Activated CD4-positive, alpha-beta memory T cell treated with anti-CD3 and anti-CD28 coated beads for 36 hours (primary cell): ENCODE measurements around the gene RPS24. TPM values are rescaled to one million over a fixed set of nuclear protein-coding genes. Genes with fewer than 3 reads are reported as not detected.
"Not testable (repeated sequence)": the region's sequence is repeated elsewhere in the genome, so short reads cannot be mapped to it uniquely, and the experiment has no call there.

ENCODE experiments used
- CTCF ChIA-PET: fragments of 350-600 bp; sonication (Branson Sonifier 250); formaldehyde crosslinking; loops from one replicate; lab custom pipeline; 2021; ENCODE audit warnings: antibody characterized with exemption, inconsistent platforms; lab: Charles Lee
- POLR2A ChIA-PET: fragments of 350-600 bp; sonication (Branson Sonifier 250); formaldehyde crosslinking; loops from one replicate; lab custom pipeline; 2021; ENCODE audit warnings: antibody characterized with exemption; lab: Charles Lee
- DNase-seq: peaks from one replicate; pipeline ENCODE4 v3.0.0-alpha.2; 2020
- H3K27ac Mint-ChIP-seq: one replicate; pipeline ENCODE4 v1.8.0; 2021; ENCODE audit warnings: mixed read lengths
- H3K27me3 Mint-ChIP-seq: one replicate; pipeline ENCODE4 v1.8.0; 2021; ENCODE audit warnings: mixed read lengths
- H3K36me3 Mint-ChIP-seq: one replicate; pipeline ENCODE4 v1.8.0; 2021; ENCODE audit warnings: mixed read lengths
- H3K4me1 Mint-ChIP-seq: one replicate; pipeline ENCODE4 v1.8.0; 2021; ENCODE audit warnings: low read depth, mixed read lengths
- H3K4me3 Mint-ChIP-seq: one replicate; pipeline ENCODE4 v1.8.0; 2021; ENCODE audit warnings: mild to moderate bottlenecking, mixed read lengths
- H3K9me3 Mint-ChIP-seq: one replicate; pipeline ENCODE4 v1.8.0; 2021; ENCODE audit warnings: mixed read lengths
- intact Hi-C: fragments of 100-400 bp; cut with micrococcal nuclease; formaldehyde crosslinking; loops from one replicate; pipeline ENCODE4 v1.15.1; 2023
- total RNA-seq, 2 experiments: library from RNA; stranded (reverse); gene quantifications; one replicate each; pipeline ENCODE4 v1.2.3, GENCODE V29; 2021

Gene RPS24
- total RNA-seq, 2 experiments from 2014 or later = 1,680 to 1,722 TPM

DNA sequence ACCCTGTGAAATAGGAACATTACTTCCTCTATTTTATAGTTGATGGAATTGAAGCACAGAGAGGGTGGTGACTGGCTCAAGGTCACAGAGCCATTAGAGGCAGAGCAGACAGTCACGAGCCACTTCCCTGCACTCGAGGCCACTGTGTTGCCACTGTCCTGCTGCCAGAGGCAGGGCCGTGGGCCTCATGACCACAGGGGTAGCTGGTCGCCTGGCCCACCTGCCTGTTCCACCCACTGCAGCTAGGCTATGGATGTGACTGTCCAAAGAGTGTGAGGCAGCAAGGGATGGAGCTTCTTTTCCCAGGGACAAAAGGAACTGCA, 38.2 kb downstream of the RPS24 start:
- H3K4me3 Mint-ChIP-seq = no peak overlapping the region
- ChIA-PET POLR2A (no interaction called here), CTCF (no interaction called here)
- H3K4me1 Mint-ChIP-seq = no peaks in the 10 kb centered on the region
- intact Hi-C loops = no loop called here
- peaks cover 10% of the 10 kb centered on the region for H3K9me3 Mint-ChIP-seq
- DNase-seq = no peak
- H3K27ac Mint-ChIP-seq = no peak overlapping the region
- H3K27me3 Mint-ChIP-seq = no peaks in the 10 kb centered on the region
- no peaks in the 10 kb centered on the region for H3K36me3 Mint-ChIP-seq

GRCh38 chr10:78072504-78072903, 38.8 kb downstream of the RPS24 start:
- no peaks in the 10 kb centered on the region for H3K36me3 Mint-ChIP-seq
- no peaks in the 10 kb centered on the region for H3K27me3 Mint-ChIP-seq
- no peaks in the 10 kb centered on the region for H3K4me1 Mint-ChIP-seq
- CTCF ChIA-PET = no interaction called here
- no peak overlapping the region for H3K27ac Mint-ChIP-seq
- POLR2A ChIA-PET = no interaction called here
- intact Hi-C loops = no loop called here
- DNase-seq = no peak
- H3K9me3 Mint-ChIP-seq = peaks cover 11% of the 10 kb centered on the region
- no peak overlapping the region for H3K4me3 Mint-ChIP-seq

- peaks cover 11% of the 10 kb centered on the region for H3K9me3 Mint-ChIP-seq
- CTCF ChIA-PET, H3K27me3 Mint-ChIP-seq, H3K27ac Mint-ChIP-seq, H3K4me1 Mint-ChIP-seq, intact Hi-C loops, H3K36me3 Mint-ChIP-seq, POLR2A ChIA-PET, DNase-seq, H3K4me3 Mint-ChIP-seq: not testable (repeated sequence)
Observed at GRCh38 chr10:78075806-78076205, 42.1 kb downstream of the RPS24 start.

- CTCF ChIA-PET = no interaction called here
- intact Hi-C loops = no loop called here
Observed at GRCh38 chr10:78078539-78079330, 45.1 kb downstream of the RPS24 start.

DNA sequence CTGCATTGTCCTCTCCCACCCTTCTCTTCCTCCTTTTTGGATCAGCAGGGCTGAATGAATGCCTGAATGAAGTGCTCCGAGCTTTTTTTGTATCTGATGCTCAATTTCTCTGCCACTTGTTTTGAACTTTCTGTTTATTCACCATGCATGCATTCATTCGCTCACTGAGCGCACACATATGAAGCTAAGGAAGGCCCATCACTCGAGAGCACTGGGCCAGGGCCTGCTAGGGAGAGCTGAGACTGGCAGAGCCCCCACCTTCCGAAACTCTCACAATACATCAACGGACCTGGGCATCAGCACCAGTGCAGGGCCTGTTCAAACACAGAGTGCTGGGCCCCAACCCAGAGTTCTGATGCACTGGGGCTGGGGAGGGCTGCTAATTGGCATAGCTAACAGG, 45.7 kb downstream of the RPS24 start:
- H3K27me3 Mint-ChIP-seq = peaks cover 8% of the 10 kb centered on the region
- H3K27ac Mint-ChIP-seq = no peak overlapping the region
- ChIA-PET POLR2A (no interaction called here), CTCF (no interaction called here)
- no peak for DNase-seq
- no peaks in the 10 kb centered on the region for H3K4me1 Mint-ChIP-seq
- no peaks in the 10 kb centered on the region for H3K36me3 Mint-ChIP-seq
- intact Hi-C loops = no loop called here
- peaks cover 8% of the 10 kb centered on the region for H3K9me3 Mint-ChIP-seq
- no peak overlapping the region for H3K4me3 Mint-ChIP-seq

More at GRCh38 chr10:78078539-78079330, 45.1 kb downstream of the RPS24 start:
- no peak for DNase-seq
- H3K27me3 Mint-ChIP-seq = peaks cover 4% of the 10 kb centered on the region
- H3K27ac Mint-ChIP-seq = no peak overlapping the region
- peaks cover 11% of the 10 kb centered on the region for H3K9me3 Mint-ChIP-seq
- POLR2A ChIA-PET = no interaction called here
- no peaks in the 10 kb centered on the region for H3K4me1 Mint-ChIP-seq
- H3K36me3 Mint-ChIP-seq = no peaks in the 10 kb centered on the region
- H3K4me3 Mint-ChIP-seq = no peak overlapping the region

- intact Hi-C loops = no loop called here
- DNase-seq = no peak
- POLR2A ChIA-PET = no interaction called here
- Mint-ChIP-seq H3K9me3 (peaks cover 3% of the 10 kb centered on the region), H3K4me1 (no peaks in the 10 kb centered on the region), H3K27me3 (peaks cover 8% of the 10 kb centered on the region), H3K4me3 (no peak overlapping the region), H3K36me3 (no peaks in the 10 kb centered on the region), H3K27ac (no peak overlapping the region)
- CTCF ChIA-PET = no interaction called here
Observed at GRCh38 chr10:78081292-78081691, 47.6 kb downstream of the RPS24 start.

DNA sequence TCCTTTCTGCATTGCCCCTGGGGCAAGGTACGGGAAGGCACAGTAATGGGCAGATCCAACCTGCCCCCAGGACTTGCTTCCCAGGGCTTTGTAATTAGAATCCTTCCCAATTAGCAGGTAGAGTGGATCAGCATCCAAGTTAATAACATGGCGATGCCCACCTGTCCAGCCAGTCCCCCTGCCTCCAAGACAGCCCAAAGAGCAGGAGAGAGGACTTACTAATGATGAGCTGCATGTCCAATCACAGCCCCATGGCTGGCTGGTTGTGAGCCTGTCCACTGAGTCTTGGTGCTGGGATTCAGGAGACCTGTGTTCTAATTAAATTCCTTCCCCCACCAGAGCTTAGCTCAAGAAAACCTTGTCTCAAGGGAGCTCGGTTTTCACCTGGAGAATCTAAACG, 49.0 kb downstream of the RPS24 start:
- ChIA-PET CTCF (no interaction called here), POLR2A (no interaction called here)
- Mint-ChIP-seq H3K4me1 (no peaks in the 10 kb centered on the region), H3K9me3 (no peaks in the 10 kb centered on the region), H3K27ac (no peak overlapping the region), H3K27me3 (peaks cover 10% of the 10 kb centered on the region), H3K36me3 (no peaks in the 10 kb centered on the region), H3K4me3 (no peak overlapping the region)
- no peak for DNase-seq
- intact Hi-C loops = no loop called here

Other genes with a start within 250 kb of the RPS24 start
- gene DLG5, start 107.1 kb upstream of the RPS24 start, total RNA-seq = 1 to 10 TPM; 2.6 to 2.9 TPM
- 10 to 100 TPM; 16.6 to 17.0 TPM for gene POLR3A, start 4.3 kb upstream of the RPS24 start, total RNA-seq